Retinal pigment epithelial cell (primary cell): ENCODE results near the gene FAM156A.
"Not testable (repeated sequence)": the region's sequence is repeated elsewhere in the genome, so short reads cannot be mapped to it uniquely, and the experiment has no call there.

Source experiments
- DNase-seq: peaks from one replicate; pipeline ENCODE4 v3.0.0-alpha.2; 2010; ENCODE audit warnings: low read depth
- H3K4me3 ChIP-seq: 2 replicates; pipeline ENCODE4 v1.5.1; 2011; ENCODE audit warnings: mild to moderate bottlenecking, low read length, control low read depth, moderate library complexity
- TF ChIP-seq, protein P1 (sequence below): conservative IDR thresholded peaks from 2 replicates; pipeline ENCODE4 v1.5.1; 2011; ENCODE audit warnings: low read depth, low read length, control low read depth, inconsistent platforms

Gene FAM156A

GRCh38 chrX:52958113-52958959 is at the start of gene FAM156A:
FAM156A (minus strand) TSS chrX:52958518; CDS start chrX:52948588, 9,930 bp downstream.
- DNase-seq, H3K4me3 ChIP-seq: not testable (repeated sequence)

DNA sequence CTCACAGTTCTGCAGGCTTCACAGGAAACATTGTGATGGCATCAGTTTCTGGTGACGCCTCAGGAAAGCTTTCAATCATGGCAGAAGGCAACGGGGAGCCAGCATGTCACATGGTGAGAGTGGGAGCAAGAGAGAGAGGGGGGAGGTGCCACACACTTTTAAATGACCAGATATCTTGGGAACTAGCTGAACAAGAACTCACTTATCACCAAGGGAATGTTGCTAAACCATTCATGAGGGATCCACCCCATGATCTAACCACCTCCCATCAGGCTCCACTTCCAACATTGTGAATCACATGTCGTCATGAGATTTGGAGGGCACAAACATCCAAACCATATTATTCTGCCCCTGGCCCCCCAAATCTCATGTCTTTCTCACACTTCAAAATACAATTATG is 47.0 kb upstream of the FAM156A start:
- DNase-seq, result no peak
- TF ChIP-seq, protein P1, sequence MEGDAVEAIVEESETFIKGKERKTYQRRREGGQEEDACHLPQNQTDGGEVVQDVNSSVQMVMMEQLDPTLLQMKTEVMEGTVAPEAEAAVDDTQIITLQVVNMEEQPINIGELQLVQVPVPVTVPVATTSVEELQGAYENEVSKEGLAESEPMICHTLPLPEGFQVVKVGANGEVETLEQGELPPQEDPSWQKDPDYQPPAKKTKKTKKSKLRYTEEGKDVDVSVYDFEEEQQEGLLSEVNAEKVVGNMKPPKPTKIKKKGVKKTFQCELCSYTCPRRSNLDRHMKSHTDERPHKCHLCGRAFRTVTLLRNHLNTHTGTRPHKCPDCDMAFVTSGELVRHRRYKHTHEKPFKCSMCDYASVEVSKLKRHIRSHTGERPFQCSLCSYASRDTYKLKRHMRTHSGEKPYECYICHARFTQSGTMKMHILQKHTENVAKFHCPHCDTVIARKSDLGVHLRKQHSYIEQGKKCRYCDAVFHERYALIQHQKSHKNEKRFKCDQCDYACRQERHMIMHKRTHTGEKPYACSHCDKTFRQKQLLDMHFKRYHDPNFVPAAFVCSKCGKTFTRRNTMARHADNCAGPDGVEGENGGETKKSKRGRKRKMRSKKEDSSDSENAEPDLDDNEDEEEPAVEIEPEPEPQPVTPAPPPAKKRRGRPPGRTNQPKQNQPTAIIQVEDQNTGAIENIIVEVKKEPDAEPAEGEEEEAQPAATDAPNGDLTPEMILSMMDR, result no peak
- H3K4me3 ChIP-seq, result no peak overlapping the region

DNA sequence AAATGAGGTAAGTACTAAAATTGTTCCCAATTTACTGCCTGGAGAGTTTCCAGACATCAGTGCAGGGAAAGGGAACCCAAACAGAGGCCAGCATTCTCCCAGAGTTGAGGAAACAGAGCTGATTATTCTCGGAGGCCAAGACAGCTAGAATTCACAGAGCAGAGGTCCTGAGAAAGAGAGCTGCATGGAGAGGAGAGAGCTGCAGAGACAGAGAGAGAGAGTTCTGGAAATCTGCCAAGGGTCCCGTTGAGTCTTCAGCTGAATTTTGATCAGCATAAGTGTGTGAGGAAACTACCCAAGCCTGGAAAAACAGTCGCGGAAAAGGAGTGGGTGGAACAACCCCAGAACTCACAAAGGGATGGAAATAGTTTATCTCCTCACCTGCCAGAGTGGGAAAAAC is 46.5 kb upstream of the FAM156A start:
- TF ChIP-seq, protein P1, result no peak
- no peak overlapping the region for H3K4me3 ChIP-seq
- DNase-seq, result no peak

- H3K4me3 ChIP-seq, result no peak overlapping the region
- TF ChIP-seq, protein P1, result no peak
- DNase-seq, result no peak
Observed at GRCh38 chrX:53004038-53004437, 45.7 kb upstream of the FAM156A start.

- no peak for DNase-seq
- H3K4me3 ChIP-seq, result no peak overlapping the region
- TF ChIP-seq, protein P1, result no peak
Observed at GRCh38 chrX:53003111-53003510, 44.8 kb upstream of the FAM156A start.

- no peak for DNase-seq
- H3K4me3 ChIP-seq, result no peak overlapping the region
- TF ChIP-seq, protein P1, result no peak
Observed at GRCh38 chrX:53001958-53002357, 43.6 kb upstream of the FAM156A start.

DNA sequence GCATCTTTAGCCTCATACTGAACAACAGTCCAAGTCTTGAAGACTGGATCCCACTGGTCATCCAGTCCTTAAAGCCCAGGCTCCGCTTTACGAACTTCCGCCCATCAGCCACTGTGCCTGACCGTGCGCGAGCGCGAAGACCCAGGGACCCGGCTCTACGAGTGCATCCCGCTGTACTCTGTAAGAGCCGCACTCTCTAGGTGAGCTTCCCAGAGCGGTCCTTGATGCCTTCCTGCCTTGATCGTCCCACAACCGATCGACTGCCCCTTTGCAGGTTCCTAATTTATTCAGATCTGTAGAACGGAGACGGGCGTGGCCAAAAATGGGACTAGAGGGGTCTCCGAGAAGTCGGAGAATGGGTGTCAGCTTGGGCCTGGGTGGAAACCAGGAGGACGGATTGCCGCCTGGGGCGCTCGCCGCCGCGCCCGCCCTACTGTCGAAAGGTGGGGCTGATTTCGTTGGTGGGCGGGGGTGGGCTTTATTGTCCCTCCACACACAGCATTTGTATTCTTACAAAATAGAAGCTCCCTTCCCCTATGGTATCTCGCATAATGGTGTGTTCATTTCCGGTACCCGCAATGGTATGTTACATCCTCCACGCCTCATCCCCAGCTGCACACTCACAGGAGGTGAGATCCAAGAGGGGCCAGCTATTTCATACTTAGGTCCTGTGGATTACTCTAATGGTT is 42.3 kb upstream of the FAM156A start:
- TF ChIP-seq, protein P1, result no peak
- H3K4me3 ChIP-seq, result no peak overlapping the region
- no peak for DNase-seq
